PC-9 (cell line): ENCODE measurements around the gene GNL3. TPM values are rescaled to one million over a fixed set of nuclear protein-coding genes. Genes with fewer than 3 reads are reported as not detected.

Experiments
- BruUV-seq: library from RNA; stranded (reverse); fragments of 400-500 nt; replicated peaks from 2 replicates; lab custom pipeline; 2021; lab: Mats Ljungman, UMichigan
- CTCF ChIA-PET: fragments of 300-600 bp; sonication (Branson Sonifier 250); formaldehyde crosslinking; loops from one replicate; lab custom pipeline; 2022; ENCODE audit warnings: antibody characterized with exemption; lab: Charles Lee
- POLR2A ChIA-PET: fragments of 300-600 bp; sonication (Branson Sonifier 250); formaldehyde crosslinking; loops from one replicate; lab custom pipeline; 2022; ENCODE audit warnings: antibody characterized with exemption; ENCODE audit not compliant: unreplicated experiment; lab: Charles Lee
- DNase-seq, 2 experiments: peaks; one replicate each; pipeline versions ENCODE4 v3.0.0 to v3.0.0-alpha.2; 2015 to 2022; ENCODE audit warnings: mixed read lengths in 1 of 2
- H2AFZ ChIP-seq: fragments of 200-600 bp; sonication (generic); 2 replicates; pipeline ENCODE4 v1.8.1; 2017; ENCODE audit warnings: antibody characterized with exemption
- H3F3A ChIP-seq: fragments of 200-600 bp; sonication (generic); 2 replicates; pipeline ENCODE4 v1.8.1; 2017; ENCODE audit warnings: antibody characterized with exemption, mild to moderate bottlenecking, low read depth; ENCODE audit not compliant: insufficient read depth
- H3K27ac ChIP-seq: fragments of 200-600 bp; sonication (generic); 2 replicates; pipeline ENCODE4 v1.6.1; 2016; ENCODE audit warnings: mixed run types
- H3K27me3 ChIP-seq: fragments of 200-600 bp; sonication (generic); 2 replicates; pipeline ENCODE4 v1.6.1; 2016; ENCODE audit warnings: low read depth, mixed run types; ENCODE audit not compliant: insufficient read depth
- H3K36me3 ChIP-seq: fragments of 200-600 bp; sonication (generic); 2 replicates; pipeline ENCODE4 v1.6.1; 2016; ENCODE audit warnings: low read depth, mixed run types
- H3K4me1 ChIP-seq: fragments of 200-600 bp; sonication (generic); replicated peaks from 2 replicates; pipeline ENCODE4 v1.6.1; 2016; ENCODE audit warnings: mixed run types; ENCODE audit not compliant: insufficient read depth
- H3K4me2 ChIP-seq: fragments of 200-600 bp; sonication (generic); 2 replicates; pipeline ENCODE4 v1.6.1; 2017; ENCODE audit warnings: mixed run types
- H3K4me3 ChIP-seq: fragments of 200-600 bp; sonication (generic); 2 replicates; pipeline ENCODE4 v1.6.1; 2016; ENCODE audit warnings: mixed run types
- H3K79me2 ChIP-seq: fragments of 200-600 bp; sonication (generic); 2 replicates; pipeline ENCODE4 v1.6.1; 2017; ENCODE audit warnings: low read depth, mixed run types
- H3K9me2 ChIP-seq: fragments of 200-600 bp; sonication (generic); 2 replicates; pipeline ENCODE4 v1.8.1; 2017; ENCODE audit warnings: mild to moderate bottlenecking; ENCODE audit not compliant: insufficient read depth
- H3K9me3 ChIP-seq: fragments of 200-600 bp; sonication (generic); 2 replicates; pipeline ENCODE4 v1.8.1; 2016; ENCODE audit warnings: low read depth; ENCODE audit not compliant: insufficient read depth
- H4K20me1 ChIP-seq: fragments of 200-600 bp; sonication (generic); 2 replicates; pipeline ENCODE4 v1.8.1; 2017; ENCODE audit not compliant: insufficient read depth
- EZH2 ChIP-seq: fragments of 200-600 bp; sonication (generic); IDR thresholded peaks from 2 replicates; pipeline ENCODE4 v1.8.0; 2017; ENCODE audit warnings: antibody characterized with exemption, low read depth
- intact Hi-C: fragments of 100-400 bp; cut with micrococcal nuclease; formaldehyde crosslinking; loops from one replicate; pipeline ENCODE4 v1.10.0; 2022; ENCODE audit not compliant: unreplicated experiment
- total RNA-seq: library from RNA; stranded (reverse); gene quantifications from 2 replicates; pipeline ENCODE4 v1.2.3, GENCODE V29; 2021
- TF ChIP-seq, protein P1 (sequence below): fragments of 200-600 bp; sonication (generic); conservative IDR thresholded peaks from 2 replicates; pipeline ENCODE4 v1.6.1; 2017; ENCODE audit warnings: mixed run types, antibody characterized with exemption, mild to moderate bottlenecking, moderate library complexity

Gene GNL3
- total RNA-seq, 1 experiment from 2014 or later: 82.3 TPM

DNA sequence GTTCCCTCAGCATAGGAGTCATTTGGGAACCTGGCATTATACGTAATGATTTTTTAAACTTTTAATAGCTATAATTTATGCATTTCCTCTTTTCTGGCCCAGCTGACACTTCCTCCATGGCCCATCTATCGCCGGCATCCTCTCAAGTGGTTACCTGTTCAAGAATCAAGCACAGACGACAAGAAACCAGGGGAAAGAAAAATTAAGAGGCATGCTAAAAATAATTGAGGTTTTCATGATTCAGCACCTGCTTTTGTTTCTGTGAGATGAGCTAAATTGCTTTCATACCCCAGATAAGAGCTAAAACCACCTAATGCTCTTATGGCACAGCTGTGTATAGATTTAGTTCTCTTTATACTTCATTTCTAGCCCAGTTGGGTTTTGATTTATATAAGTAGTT lies 21.8 kb downstream of the GNL3 start:
- no peak overlapping the region for H3K27ac ChIP-seq
- H3F3A ChIP-seq: peaks cover 17% of the 10 kb centered on the region; the same call in 1 of the 2 replicates
- H3K79me2 ChIP-seq: peaks cover 48% of the 10 kb centered on the region
- no peaks in the 10 kb centered on the region for H3K27me3 ChIP-seq
- peaks cover 22% of the 10 kb centered on the region for H3K4me1 ChIP-seq
- H3K36me3 ChIP-seq: no peaks in the 10 kb centered on the region; the same call in none of the 2 replicates
- intact Hi-C loops: no loop called here
- peak overlapping the region; percentile 100 for H3K4me2 ChIP-seq
- H3K9me3 ChIP-seq: no peaks in the 10 kb centered on the region
- CTCF ChIA-PET: no interaction called here
- H4K20me1 ChIP-seq: no peaks in the 10 kb centered on the region
- peak overlapping the region; percentile 86; the same call in 1 of the 2 replicates for H3K4me3 ChIP-seq
- POLR2A ChIA-PET: no interaction called here
- no peak overlapping the region for H2AFZ ChIP-seq
- DNase-seq: no peak
- TF ChIP-seq EZH2: no peak
- TF ChIP-seq, protein P1, sequence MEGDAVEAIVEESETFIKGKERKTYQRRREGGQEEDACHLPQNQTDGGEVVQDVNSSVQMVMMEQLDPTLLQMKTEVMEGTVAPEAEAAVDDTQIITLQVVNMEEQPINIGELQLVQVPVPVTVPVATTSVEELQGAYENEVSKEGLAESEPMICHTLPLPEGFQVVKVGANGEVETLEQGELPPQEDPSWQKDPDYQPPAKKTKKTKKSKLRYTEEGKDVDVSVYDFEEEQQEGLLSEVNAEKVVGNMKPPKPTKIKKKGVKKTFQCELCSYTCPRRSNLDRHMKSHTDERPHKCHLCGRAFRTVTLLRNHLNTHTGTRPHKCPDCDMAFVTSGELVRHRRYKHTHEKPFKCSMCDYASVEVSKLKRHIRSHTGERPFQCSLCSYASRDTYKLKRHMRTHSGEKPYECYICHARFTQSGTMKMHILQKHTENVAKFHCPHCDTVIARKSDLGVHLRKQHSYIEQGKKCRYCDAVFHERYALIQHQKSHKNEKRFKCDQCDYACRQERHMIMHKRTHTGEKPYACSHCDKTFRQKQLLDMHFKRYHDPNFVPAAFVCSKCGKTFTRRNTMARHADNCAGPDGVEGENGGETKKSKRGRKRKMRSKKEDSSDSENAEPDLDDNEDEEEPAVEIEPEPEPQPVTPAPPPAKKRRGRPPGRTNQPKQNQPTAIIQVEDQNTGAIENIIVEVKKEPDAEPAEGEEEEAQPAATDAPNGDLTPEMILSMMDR: no peak
- no TSS peak for BruUV-seq
- no peaks in the 10 kb centered on the region for H3K9me2 ChIP-seq

- no peak for DNase-seq
- TF ChIP-seq, protein P1: no peak
- TF ChIP-seq EZH2: no peak
- peaks cover 22% of the 10 kb centered on the region for H3K79me2 ChIP-seq
- no peak overlapping the region for H3K4me2 ChIP-seq
- H3F3A ChIP-seq: peaks cover 17% of the 10 kb centered on the region; the same call in 1 of the 2 replicates
- peaks cover 12% of the 10 kb centered on the region; the same call in 1 of the 2 replicates for H3K4me1 ChIP-seq
- ChIA-PET POLR2A (no interaction called here), CTCF (no interaction called here)
- H4K20me1 ChIP-seq: no peaks in the 10 kb centered on the region
- BruUV-seq: no TSS peak
- H3K27ac ChIP-seq: no peak overlapping the region
- intact Hi-C loops: no loop called here
- H3K4me3 ChIP-seq: no peak overlapping the region
- no peaks in the 10 kb centered on the region for H3K9me2 ChIP-seq
- no peaks in the 10 kb centered on the region for H3K9me3 ChIP-seq
- H3K36me3 ChIP-seq: no peaks in the 10 kb centered on the region; the same call in none of the 2 replicates
- H3K27me3 ChIP-seq: no peaks in the 10 kb centered on the region
- no peak overlapping the region for H2AFZ ChIP-seq
Observed at GRCh38 chr3:52710512-52710911, 24.7 kb downstream of the GNL3 start.

DNA sequence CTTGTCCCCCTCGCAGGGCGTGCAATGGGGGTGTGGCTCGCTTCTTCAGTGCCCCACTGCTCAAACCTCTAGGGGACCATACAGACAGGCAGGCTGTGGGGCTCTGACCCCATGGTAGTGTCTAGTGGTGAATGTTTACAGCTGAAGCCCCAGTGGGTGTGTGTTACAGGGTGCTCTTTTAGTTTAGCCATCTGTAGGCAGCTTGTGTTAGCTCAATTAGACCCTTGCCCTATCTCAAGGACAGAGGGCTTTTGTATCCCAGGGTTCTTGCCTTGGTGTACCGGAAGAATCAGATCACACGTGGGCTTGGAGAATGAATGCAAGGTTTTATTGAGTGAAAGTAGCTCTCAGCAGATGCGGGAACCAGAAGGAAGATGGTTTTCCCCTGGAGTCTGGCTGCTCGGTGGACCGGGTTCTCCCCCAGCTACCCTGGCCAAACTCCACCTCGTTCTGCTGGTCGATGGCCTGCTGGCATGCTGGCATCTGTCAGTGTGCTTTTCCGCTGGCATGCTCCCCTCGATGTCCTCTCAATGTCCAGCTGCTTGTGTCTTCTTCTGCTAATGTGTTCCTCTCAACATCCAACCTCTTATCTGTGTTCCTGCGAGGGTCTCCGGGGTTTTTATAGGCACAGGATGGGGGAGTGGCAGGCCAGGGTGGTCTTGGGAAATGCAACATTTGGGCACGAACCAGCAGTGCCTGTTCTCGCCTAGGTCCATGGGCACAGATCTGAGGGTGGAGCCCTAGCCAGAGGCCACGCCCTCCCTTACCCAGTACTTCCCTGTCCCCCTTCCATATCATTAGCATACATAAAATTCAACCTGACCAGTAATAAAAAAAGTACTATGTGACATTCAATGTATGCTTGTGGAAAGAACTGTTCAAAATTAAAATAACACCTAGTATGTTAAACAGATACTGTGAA lies 26.7 kb downstream of the GNL3 start:
- H4K20me1 ChIP-seq: no peaks in the 10 kb centered on the region
- TF ChIP-seq, protein P1: no peak
- TF ChIP-seq EZH2: no peak
- H3K79me2 ChIP-seq: peaks cover 6% of the 10 kb centered on the region
- peaks cover 17% of the 10 kb centered on the region; the same call in 1 of the 2 replicates for H3F3A ChIP-seq
- no peak for DNase-seq
- H3K4me2 ChIP-seq: no peak overlapping the region
- ChIA-PET POLR2A (no interaction called here), CTCF (no interaction called here)
- H3K36me3 ChIP-seq: no peaks in the 10 kb centered on the region; the same call in none of the 2 replicates
- no peak overlapping the region for H2AFZ ChIP-seq
- H3K9me2 ChIP-seq: no peaks in the 10 kb centered on the region
- no peak overlapping the region for H3K4me3 ChIP-seq
- H3K27ac ChIP-seq: no peak overlapping the region
- H3K27me3 ChIP-seq: no peaks in the 10 kb centered on the region
- BruUV-seq: no TSS peak
- H3K4me1 ChIP-seq: peaks cover 7% of the 10 kb centered on the region; the same call in 1 of the 2 replicates
- intact Hi-C loops: no loop called here
- no peaks in the 10 kb centered on the region for H3K9me3 ChIP-seq
